Right lobe of liver (tissue), 6 donors: ENCODE results near the gene KBTBD7. TPM values are rescaled to one million over a fixed set of nuclear protein-coding genes. Genes with fewer than 3 reads are reported as not detected.

Experiments used
- ATAC-seq, 4 donors: fragments of 200-7000 bp; cut with Tn5 transposase; one replicate each; pipeline ENCODE4 v1.9.1; 2020; ENCODE audit warnings: mild to moderate bottlenecking in 4 of 4, moderate library complexity in 4 of 4
- DNase-seq, 3 donors: peaks; one replicate each; pipeline ENCODE4 v3.0.0-alpha.2; 2020
- H3K27ac ChIP-seq, 3 donors: fragments of 200-600 bp; one replicate each; pipeline ENCODE4 v1.8.0; 2022
- H3K27me3 ChIP-seq, 2 donors: fragments of 200-600 bp; one replicate each; pipeline ENCODE4 v1.8.0; 2022
- H3K36me3 ChIP-seq, 4 donors: fragments of 200-600 bp; sonication (generic) in 1 of 4; one replicate each; pipeline versions ENCODE4 v1.5.1 to v1.8.0; 2017 to 2022; ENCODE audit warnings: control low read depth in 1 of 4
- H3K4me1 ChIP-seq, 4 donors: fragments of 200-600 bp; sonication (generic) in 1 of 4; one replicate each; pipeline versions ENCODE4 v1.5.1 to v1.8.0; 2017 to 2022; ENCODE audit warnings: control low read depth in 1 of 4
- H3K4me3 ChIP-seq, 3 donors: fragments of 200-600 bp; one replicate each; pipeline ENCODE4 v1.8.0; 2022
- H3K9me3 ChIP-seq, 4 donors: fragments of 200-600 bp; sonication (generic) in 1 of 4; one replicate each; pipeline versions ENCODE4 v1.5.1 to v1.8.0; 2017 to 2022; ENCODE audit warnings: control low read depth in 1 of 4
- POLR2A ChIP-seq: fragments of 450-650 bp; IDR thresholded peaks from one replicate; pipeline ENCODE4 v1.6.1; 2017; ENCODE audit warnings: antibody characterized with exemption, mild to moderate bottlenecking
- WGBS: methylation state at CpG from one replicate; pipeline ENCODE4 v1.1.6; 2018; ENCODE audit warnings: low coverage, low lambda C conversion rate; ENCODE audit not compliant: insufficient coverage; ENCODE audit errors: missing lambda C conversion rate; 5-methylcytosine and 5-hydroxymethylcytosine counted together
- intact Hi-C, 2 donors: fragments of 100-400 bp; cut with DNase I; formaldehyde crosslinking; loops; one replicate each; pipeline versions ENCODE4 v1.11.2 to v1.14.1; 2022
- total RNA-seq, 6 experiments: library from RNA; depleted of rRNA in 2 of 6; stranded (reverse); fragments of >200 nt in 2 of 6; fragmentation: NEBNext Ultra II Directional in 3 of 6; extraction: Animal tissue kit (Norgen Biotek cat#: 25700) in 3 of 6; gene quantifications; one replicate each; pipeline versions ENCODE4 v1.1.0 to v1.2.4, GENCODE V29; 2016 to 2023
- TF ChIP-seq, protein P1 (sequence below), 4 donors: fragments of 200-600 bp in 3 of 4; fragments of 450-650 bp in 1 of 4; IDR thresholded peaks; one replicate each; pipeline versions ENCODE4 v1.5.1 to v1.8.0; 2016 to 2022; ENCODE audit warnings: antibody characterized with exemption in 4 of 4, mild to moderate bottlenecking in 2 of 4
- donor health status: DM: no; HTN: yes; CAD: no.
- donor health status: DM: no; HTN: no; CAD: no.
- donor health status: DM: no; HTN: no; CAD: no.
- donor health status: DM: no; HTN: yes; CAD: no.
- donor health status: DM: no; HTN: yes; CAD: no.

KBTBD7 gene
- total RNA-seq, 6 experiments from 2014 or later: 3.0 to 6.7 (median 5.5) TPM

DNA sequence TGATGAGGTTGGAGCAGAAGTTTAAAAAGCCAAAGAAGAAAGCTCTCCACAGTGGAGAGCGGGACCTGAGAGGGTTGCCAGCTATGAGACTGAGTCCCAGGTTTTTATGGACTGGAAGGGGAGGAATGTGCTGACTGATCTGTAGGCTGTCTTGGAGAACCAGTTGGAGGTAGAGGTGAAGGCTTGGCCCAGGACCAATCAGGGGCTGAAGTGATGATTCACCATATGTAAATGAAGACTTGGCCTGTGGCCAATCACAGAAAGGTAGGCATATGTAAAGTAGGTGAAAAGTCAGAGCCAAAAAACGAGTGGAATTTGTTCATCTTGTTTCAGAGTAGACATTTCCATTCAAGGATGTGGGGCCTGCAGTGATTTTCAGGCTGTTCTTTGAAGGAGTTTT lies 44.3 kb downstream of the KBTBD7 start:
- H3K9me3 ChIP-seq: peaks cover 0 to 10% (median 4%) of the 10 kb centered on the region in 4 donors
- TF ChIP-seq, protein P1, sequence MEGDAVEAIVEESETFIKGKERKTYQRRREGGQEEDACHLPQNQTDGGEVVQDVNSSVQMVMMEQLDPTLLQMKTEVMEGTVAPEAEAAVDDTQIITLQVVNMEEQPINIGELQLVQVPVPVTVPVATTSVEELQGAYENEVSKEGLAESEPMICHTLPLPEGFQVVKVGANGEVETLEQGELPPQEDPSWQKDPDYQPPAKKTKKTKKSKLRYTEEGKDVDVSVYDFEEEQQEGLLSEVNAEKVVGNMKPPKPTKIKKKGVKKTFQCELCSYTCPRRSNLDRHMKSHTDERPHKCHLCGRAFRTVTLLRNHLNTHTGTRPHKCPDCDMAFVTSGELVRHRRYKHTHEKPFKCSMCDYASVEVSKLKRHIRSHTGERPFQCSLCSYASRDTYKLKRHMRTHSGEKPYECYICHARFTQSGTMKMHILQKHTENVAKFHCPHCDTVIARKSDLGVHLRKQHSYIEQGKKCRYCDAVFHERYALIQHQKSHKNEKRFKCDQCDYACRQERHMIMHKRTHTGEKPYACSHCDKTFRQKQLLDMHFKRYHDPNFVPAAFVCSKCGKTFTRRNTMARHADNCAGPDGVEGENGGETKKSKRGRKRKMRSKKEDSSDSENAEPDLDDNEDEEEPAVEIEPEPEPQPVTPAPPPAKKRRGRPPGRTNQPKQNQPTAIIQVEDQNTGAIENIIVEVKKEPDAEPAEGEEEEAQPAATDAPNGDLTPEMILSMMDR (IDR thresholded peaks at IDR 0.05): no peak
- no peak for TF ChIP-seq POLR2A
- no peaks in the 10 kb centered on the region for H3K36me3 ChIP-seq
- H3K4me3 ChIP-seq: no peak overlapping the region
- H3K27me3 ChIP-seq: no peaks in the 10 kb centered on the region
- H3K4me1 ChIP-seq: no peaks in the 10 kb centered on the region
- WGBS: 56% methylated on average over 1 of the region's 2 CpGs
- intact Hi-C loops: no loop called here
- ATAC-seq: no peak
- no peak overlapping the region for H3K27ac ChIP-seq
- DNase-seq: no peak

DNA sequence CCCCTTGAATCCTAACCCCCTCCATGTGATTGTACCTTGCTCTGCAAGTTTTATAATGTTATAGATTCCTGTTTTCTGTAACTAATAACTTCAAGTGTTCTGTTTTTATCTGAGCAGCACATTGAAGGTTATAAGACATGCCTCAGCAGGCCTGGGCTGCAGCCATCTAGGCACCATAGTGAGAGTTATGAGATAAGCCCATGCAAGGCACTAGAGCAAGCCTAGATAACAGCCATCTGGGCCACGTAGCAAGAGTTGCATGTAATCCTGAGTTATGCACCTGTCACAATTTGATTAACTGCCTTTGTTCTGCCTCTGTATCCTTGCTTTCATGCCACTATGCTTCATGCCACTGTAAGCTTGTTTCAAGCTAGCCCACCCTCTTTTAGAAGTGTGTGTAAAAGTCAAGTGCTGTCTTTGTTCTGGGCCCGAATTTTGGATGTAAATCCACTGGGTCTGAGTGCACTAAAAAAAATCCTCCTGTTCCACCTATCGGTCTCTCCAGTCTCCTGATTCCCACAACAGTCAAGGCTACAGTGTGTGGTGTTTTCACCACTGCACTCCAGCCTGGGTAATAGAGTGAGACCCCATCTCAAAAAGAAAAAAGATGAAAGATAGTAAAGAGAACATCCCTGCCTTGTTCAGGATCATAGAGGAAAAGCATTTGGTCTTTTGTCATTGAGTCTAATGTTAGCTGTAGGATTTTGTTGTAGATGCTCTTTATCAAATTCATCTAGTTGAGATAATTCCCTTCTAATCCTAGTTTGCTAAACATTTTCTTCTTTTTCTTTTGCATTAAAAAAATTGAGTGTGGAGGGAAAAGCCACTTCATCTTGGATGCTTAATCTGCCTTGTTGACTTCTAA lies 45.7 kb downstream of the KBTBD7 start:
- 67% methylated on average over 3 of the region's 3 CpGs for WGBS
- peaks cover 0 to 10% (median 4%) of the 10 kb centered on the region in 4 donors for H3K9me3 ChIP-seq
- H3K27me3 ChIP-seq: no peaks in the 10 kb centered on the region
- no peak for ATAC-seq
- H3K36me3 ChIP-seq: no peaks in the 10 kb centered on the region
- no peak for TF ChIP-seq POLR2A
- TF ChIP-seq, protein P1 (IDR thresholded peaks at IDR 0.05): no peak
- H3K27ac ChIP-seq: no peak overlapping the region
- intact Hi-C loops: no loop called here
- no peaks in the 10 kb centered on the region for H3K4me1 ChIP-seq
- H3K4me3 ChIP-seq: no peak overlapping the region
- DNase-seq: no peak

DNA sequence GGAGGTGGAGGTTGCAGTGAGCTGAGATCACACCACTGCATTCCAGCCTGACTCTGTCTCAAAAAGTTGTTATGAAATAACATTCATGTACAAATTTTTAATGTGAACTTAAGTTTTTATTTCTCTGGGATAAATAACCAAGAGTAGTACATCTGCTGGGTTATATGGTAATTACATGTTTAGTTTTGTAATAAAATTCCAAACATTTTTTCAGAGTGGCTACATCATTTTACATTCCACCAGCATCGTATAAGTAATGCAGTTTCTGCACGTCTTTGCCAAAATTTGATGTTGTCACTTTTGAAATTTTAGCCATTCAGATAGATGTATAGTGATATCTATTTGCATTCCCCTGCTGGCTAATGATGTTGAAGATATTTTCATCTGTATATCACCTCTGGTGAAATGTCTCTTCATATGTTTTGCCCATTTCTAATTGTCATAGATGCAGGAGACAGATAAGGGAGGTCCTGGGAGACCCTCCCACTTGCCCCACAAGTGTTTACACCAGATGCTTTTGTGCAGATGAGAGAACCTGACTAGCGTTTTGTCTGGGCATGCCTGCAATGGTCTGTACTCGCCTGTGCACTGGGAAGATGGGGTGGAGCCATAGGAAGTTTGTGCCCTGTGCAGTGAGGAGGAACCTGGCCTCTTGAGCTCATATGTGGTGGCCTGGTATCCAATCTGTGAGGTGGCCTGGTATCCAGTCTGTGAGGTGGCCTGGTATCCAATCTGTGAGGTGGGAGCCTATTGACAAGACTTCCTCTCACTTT lies 49.0 kb downstream of the KBTBD7 start:
- Histone ChIP-seq H3K27me3 (no peaks in the 10 kb centered on the region), H3K9me3 (peaks cover 0 to 10% (median 4%) of the 10 kb centered on the region in 4 donors), H3K4me3 (no peak overlapping the region), H3K27ac (no peak overlapping the region), H3K4me1 (no peaks in the 10 kb centered on the region), H3K36me3 (no peaks in the 10 kb centered on the region)
- TF ChIP-seq, protein P1 (IDR thresholded peaks at IDR 0.05): no peak
- no peak for TF ChIP-seq POLR2A
- DNase-seq (no peak), ATAC-seq (no peak)
- intact Hi-C loops: no loop called here
- 79% methylated on average over 2 of the region's 4 CpGs for WGBS

DNA sequence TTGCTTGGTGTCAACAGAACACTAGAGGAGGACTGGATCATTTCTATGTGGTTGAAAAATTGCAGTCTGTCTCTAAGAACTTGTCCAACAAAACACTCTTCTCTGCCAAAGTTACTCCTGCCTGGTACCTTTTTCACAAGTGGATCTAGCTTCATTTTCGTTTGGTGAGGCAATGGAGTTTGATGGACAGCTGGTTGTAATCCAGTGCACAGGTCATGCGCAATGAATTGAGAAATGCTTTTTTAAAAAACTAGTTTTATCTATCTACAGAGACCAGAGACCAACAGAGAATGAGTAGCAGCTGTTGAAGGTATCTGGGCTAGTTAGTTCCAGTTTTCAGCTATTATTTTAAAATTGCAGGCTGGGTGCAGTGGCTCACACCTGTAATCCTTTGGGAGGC lies 49.8 kb downstream of the KBTBD7 start:
- DNase-seq: no peak
- Histone ChIP-seq H3K4me1 (no peaks in the 10 kb centered on the region), H3K4me3 (no peak overlapping the region), H3K27me3 (no peaks in the 10 kb centered on the region), H3K9me3 (peaks cover 0 to 9% (median 3%) of the 10 kb centered on the region in 4 donors), H3K36me3 (no peaks in the 10 kb centered on the region), H3K27ac (no peak overlapping the region)
- no peak for ATAC-seq
- no peak for TF ChIP-seq POLR2A
- TF ChIP-seq, protein P1 (IDR thresholded peaks at IDR 0.05): no peak
- intact Hi-C loops: no loop called here
- WGBS: 55% methylated on average over 2 of the region's 2 CpGs

Other genes starting within 250 kb of the KBTBD7 start
- gene ELF1, start 175.3 kb downstream of the KBTBD7 start, total RNA-seq: 10 to 100 TPM; 24.1 to 35.4 (median 31.0) TPM
- 1 to 10 TPM; 3.8 to 6.9 (median 4.6) TPM for gene WBP4, start 133.1 kb downstream of the KBTBD7 start, total RNA-seq
- 1 to 10 TPM; 2.3 to 4.7 (median 3.7) TPM for gene KBTBD6, start 61.8 kb downstream of the KBTBD7 start, total RNA-seq
- gene MTRF1, start 69.0 kb upstream of the KBTBD7 start, total RNA-seq: 10 to 100 TPM in 1 of 6 experiments, 1 to 10 TPM in 5; 6.0 to 10.5 (median 7.4) TPM
- gene NAA16, start 116.7 kb upstream of the KBTBD7 start, total RNA-seq: 1 to 10 TPM; 5.0 to 9.9 (median 7.6) TPM